NCI-H82 (cell line): ENCODE measurements around the gene GPR89B.
A peak's percentile ranks its signal among the peaks of the same experiment; 100 is the strongest.
"Not testable (repeated sequence)": the region's sequence is repeated elsewhere in the genome, so short reads cannot be mapped to it uniquely, and the experiment has no call there.

Source experiments
- DNase-seq: peaks from one replicate; lab custom pipeline; 2025; lab: John Stamatoyannopoulos, UW

Gene GPR89B

GRCh38 chr1:147928236-147929132 is at the start of gene GPR89B:
GPR89B (plus strand) TSS chr1:147928420; CDS start chr1:147928537, 117 bp downstream.
- peak; percentile 94 for DNase-seq

DNA sequence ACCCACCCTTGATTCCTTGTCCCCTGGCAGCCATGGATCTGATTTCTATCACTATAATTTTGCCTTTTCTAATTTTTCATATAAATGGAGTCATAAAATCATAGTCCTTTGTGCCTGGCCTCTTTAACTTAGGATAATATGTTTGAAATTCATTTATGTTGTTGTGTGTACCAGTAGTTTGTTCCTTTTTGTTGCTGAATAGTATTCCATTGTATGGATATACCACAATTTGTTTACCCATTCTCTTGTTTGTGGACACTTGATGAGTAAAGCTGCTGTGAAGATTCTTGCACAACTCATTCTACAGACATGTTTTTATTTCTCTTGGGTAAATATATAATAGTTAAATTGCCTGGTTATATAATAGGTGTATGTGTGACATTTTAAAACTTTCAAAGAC is 48.3 kb upstream of the GPR89B start:
- no peak for DNase-seq

DNA sequence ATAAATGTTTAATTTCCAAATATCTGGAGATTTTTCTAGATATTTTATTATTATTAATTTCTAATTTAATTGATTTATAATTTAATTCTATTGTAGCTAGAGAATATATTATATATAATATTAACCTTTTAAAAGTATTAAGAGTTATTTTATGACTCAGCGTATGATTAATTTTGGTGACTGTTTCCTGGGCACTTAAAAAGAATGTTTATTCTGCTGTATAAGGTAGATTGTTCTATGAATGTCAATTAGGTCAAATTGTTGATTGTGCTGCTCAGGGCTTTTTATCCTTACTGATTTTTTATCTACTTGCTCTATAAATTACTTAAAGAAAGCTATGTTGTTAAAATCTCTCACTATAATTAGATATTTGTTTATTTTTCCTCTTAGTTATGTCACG is 45.7 kb upstream of the GPR89B start:
- no peak for DNase-seq

GRCh38 chr1:147890177-147890790 is 37.9 kb upstream of the GPR89B start:
- peak; percentile 89 for DNase-seq

GRCh38 chr1:147891088-147891487 is 37.1 kb upstream of the GPR89B start:
- DNase-seq: no peak

- peak; percentile 39 for DNase-seq
Measured at GRCh38 chr1:147892216-147892615, 36.0 kb upstream of the GPR89B start.

GRCh38 chr1:147892731-147893214 is 35.4 kb upstream of the GPR89B start:
- DNase-seq: peak; percentile 65

DNA sequence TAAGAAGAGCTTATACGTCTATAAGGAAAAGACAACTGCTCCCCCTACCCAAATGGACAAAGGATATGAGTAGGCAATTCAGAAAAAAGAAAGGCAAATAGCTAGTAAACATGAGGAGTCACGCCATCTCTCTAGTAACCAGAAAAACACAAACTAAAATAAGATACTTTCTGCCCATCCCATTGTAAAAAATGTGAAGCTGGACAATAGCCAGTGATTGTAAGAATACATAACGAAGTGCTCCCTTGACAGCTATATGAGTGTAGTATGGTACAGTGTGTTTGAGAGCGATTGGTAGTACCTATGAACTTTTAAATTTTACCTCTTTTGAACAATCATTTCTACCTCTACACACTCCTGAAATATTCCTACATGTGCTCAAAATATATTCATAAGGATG is 33.1 kb upstream of the GPR89B start:
- DNase-seq: no peak

- DNase-seq: no peak
Measured at GRCh38 chr1:147897029-147897752, 31.0 kb upstream of the GPR89B start.

DNA sequence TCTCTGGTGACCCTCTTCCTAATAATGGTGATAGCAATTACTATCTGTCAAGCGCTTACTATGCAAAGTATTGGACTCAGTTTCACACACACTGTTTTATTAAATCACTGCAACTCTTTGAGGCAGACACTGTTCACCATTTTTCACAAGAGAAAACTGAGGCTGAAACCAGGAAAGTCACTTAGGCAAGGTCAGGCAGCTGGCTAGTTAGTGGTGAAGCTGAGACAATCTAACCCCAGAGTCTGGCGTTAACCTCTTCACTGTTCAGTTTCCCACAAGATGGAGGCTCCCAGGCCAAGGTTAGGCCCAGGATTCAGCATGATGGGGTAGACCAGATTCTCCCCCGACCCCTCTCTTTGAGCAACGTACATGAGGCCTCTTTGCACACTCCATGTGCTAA is 30.4 kb upstream of the GPR89B start:
- DNase-seq: no peak

- DNase-seq: no peak
Measured at GRCh38 chr1:147902253-147902845, 25.9 kb upstream of the GPR89B start, which contains the start of gene GJA8. GJA8 (plus strand) TSS chr1:147902795; CDS start chr1:147907956, 5,161 bp downstream.

DNA sequence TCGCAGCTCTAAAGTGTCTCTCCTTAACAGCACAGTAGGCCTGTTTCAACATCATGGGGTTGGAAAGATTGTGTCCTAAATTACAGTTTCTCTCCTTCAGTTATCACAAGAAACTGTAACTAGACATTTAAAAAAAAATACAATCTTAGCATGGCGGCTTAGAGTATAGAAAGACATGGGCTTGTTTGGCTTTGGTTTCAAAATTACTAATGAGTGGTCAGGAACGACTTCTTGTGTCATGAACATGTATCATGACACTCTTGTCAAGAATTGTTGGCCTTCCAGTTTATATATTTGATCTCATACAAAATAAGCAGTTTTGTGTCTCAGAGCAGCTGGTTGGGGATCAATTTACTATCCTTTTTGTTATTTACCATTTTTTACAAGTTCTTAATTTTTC is 23.5 kb upstream of the GPR89B start:
- DNase-seq: no peak

DNA sequence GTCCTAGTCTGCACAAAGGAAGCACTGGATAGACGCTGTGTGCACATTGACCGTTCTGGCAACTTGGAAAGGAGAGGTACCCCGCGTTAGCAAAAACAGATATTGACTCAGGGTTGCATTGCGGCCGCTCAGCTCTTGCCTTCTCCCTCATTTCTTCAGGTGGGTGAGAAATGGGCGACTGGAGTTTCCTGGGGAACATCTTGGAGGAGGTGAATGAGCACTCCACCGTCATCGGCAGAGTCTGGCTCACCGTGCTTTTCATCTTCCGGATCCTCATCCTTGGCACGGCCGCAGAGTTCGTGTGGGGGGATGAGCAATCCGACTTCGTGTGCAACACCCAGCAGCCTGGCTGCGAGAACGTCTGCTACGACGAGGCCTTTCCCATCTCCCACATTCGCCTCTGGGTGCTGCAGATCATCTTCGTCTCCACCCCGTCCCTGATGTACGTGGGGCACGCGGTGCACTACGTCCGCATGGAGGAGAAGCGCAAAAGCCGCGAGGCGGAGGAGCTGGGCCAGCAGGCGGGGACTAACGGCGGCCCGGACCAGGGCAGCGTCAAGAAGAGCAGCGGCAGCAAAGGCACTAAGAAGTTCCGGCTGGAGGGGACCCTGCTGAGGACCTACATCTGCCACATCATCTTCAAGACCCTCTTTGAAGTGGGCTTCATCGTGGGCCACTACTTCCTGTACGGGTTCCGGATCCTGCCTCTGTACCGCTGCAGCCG is 20.3 kb upstream of the GPR89B start:
- DNase-seq: no peak

GRCh38 chr1:147912553-147912952 is 15.7 kb upstream of the GPR89B start:
- no peak for DNase-seq

GRCh38 chr1:147913362-147913942 is 14.8 kb upstream of the GPR89B start:
- DNase-seq: peak; percentile 46

DNA sequence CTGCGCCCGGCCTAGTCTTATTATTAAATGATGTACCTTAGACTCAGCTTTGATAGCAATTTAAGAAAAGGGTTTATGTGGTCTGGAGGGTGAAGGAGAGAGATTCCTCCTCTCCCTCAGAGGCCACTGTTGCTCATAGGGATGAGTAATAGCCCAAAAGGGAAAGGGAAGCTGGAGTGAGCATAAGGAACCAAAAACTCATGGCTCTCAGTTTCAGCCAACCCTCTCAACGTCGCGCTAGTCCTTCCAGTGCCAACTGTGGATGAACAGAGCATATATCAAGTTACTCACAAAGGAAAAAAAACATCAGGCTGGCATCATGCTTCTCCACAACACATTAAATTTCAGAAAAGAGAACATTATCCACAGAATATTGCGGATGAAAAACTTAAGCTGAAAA is 8.3 kb upstream of the GPR89B start:
- DNase-seq: no peak

DNA sequence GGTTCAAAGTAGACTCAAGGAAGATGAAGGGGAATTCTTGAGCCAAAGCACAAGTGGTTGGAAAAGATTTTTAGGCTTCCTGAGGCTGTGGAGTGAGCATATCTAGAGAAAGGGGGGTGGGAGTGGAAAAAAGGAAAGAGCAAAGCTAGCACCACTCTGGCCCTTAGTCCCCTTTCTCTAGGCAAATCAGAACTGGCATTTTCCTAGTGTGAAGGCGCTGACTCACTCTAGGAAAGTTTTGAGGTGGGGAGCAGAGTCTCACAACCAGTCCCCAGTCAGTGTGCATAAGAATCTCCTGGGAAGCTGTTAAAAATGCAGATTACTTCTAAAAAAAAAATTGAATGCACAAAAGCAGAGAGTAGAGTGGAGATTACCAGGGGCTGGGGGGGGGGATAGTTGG is 3.4 kb upstream of the GPR89B start:
- DNase-seq: no peak

- not testable (repeated sequence) for DNase-seq
Measured at GRCh38 chr1:147927215-147927614, 1.0 kb upstream of the GPR89B start.

- not testable (repeated sequence) for DNase-seq
Measured at GRCh38 chr1:147927689-147928088, 531 bp upstream of the GPR89B start.

DNA sequence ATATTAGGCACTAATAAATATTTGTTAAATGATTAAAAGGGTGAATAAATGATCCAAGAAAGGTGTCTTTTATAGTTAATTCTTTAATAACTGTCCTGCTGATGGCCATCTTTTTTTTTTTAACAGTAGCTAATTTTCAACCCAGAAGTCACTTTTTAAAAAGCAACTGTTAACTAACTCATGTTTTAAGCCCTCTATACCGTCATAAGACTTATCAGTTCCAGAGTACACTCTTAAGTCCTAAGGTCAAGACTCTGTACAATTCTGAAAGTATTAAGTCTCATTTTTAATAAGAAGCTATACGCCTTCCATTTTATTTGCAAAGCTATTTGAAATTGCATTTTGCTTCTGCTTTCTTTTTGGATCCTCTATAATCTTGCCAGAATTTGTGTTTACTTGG is 2.9 kb downstream of the GPR89B start:
- not testable (repeated sequence) for DNase-seq

DNA sequence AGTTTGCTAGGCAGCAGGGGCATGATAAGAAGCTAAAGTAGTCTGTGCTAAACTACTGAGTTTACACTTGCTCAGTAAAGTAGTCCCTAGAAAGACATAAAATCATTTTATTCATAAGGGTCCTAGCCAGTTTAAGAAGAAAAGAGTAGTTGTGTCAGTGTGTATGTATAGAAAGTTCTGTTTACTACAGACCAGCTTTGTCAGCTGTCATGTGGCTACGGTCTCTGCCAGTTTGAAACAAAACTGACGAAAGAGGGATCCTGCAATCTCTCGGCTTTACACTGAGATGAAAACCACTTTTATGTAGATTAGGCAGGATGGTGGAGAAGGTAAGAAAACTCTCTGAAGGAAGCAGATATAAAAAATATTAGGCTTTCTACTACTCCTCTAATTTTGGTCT is 7.1 kb downstream of the GPR89B start:
- not testable (repeated sequence) for DNase-seq
